Choroid plexus epithelial cell (primary cell): Measurements from ENCODE around the gene ASL.

Experiments used
- DNase-seq: peaks from one replicate; pipeline ENCODE4 v3.0.0-alpha.2; 2010; ENCODE audit warnings: low read depth
- H3K4me3 ChIP-seq: 2 replicates; pipeline ENCODE4 v1.5.1; 2011; ENCODE audit warnings: low read depth, mild to moderate bottlenecking, control low read depth, low read length, moderate library complexity
- TF ChIP-seq, protein P1 (sequence below): conservative IDR thresholded peaks from 2 replicates; pipeline ENCODE4 v1.5.1; 2011; ENCODE audit warnings: low read depth, mild to moderate bottlenecking, control low read depth, inconsistent platforms, low read length, moderate library complexity

ASL gene

GRCh38 chr7:66078067-66078466 is 2.4 kb downstream of the ASL start:
- TF ChIP-seq, protein P1, sequence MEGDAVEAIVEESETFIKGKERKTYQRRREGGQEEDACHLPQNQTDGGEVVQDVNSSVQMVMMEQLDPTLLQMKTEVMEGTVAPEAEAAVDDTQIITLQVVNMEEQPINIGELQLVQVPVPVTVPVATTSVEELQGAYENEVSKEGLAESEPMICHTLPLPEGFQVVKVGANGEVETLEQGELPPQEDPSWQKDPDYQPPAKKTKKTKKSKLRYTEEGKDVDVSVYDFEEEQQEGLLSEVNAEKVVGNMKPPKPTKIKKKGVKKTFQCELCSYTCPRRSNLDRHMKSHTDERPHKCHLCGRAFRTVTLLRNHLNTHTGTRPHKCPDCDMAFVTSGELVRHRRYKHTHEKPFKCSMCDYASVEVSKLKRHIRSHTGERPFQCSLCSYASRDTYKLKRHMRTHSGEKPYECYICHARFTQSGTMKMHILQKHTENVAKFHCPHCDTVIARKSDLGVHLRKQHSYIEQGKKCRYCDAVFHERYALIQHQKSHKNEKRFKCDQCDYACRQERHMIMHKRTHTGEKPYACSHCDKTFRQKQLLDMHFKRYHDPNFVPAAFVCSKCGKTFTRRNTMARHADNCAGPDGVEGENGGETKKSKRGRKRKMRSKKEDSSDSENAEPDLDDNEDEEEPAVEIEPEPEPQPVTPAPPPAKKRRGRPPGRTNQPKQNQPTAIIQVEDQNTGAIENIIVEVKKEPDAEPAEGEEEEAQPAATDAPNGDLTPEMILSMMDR, result no peak
- no peak for DNase-seq
- no peak overlapping the region for H3K4me3 ChIP-seq

DNA sequence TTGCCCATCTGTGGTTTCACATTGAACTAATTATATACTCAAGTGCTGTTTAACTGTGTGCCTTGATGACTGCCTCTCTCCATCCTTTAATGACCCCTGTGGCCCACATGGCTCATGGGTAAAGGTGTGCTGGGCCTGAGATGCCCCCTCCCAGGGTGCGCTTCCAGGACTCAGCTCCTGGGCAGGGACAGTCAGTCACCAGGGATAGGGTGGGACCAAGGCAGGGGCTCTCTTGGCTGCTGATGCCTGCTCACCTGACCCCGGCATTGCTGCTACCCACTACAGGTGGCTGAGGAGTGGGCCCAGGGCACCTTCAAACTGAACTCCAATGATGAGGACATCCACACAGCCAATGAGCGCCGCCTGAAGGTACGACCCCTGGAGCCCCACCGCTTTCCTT is 6.5 kb downstream of the ASL start:
- TF ChIP-seq, protein P1, result no peak

DNA sequence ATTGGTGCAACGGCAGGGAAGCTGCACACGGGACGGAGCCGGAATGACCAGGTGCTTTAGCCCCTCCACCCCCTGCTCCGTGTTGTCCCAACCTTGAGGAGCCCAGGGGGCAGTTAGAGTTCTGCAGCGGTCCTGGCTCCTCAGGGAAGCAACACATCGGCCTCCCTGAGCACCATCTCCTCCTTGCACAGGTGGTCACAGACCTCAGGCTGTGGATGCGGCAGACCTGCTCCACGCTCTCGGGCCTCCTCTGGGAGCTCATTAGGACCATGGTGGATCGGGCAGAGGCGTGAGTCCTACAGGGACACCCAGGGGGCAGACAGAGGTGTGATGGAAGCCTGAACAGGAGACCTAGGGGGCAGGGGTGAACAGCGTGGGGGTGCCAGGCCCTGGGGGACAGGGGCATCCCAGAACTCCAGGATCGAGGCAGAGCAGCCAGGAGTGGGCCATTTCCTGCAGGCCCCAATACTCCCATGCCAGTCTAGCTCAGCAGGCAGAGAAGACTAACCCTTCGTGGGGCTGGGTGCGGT is 7.3 kb downstream of the ASL start:
- no peak for DNase-seq
- no peak overlapping the region for H3K4me3 ChIP-seq
- TF ChIP-seq, protein P1, result no peak

More for the DNA sequence above, 6.5 kb downstream of the ASL start:
- no peak overlapping the region for H3K4me3 ChIP-seq
- DNase-seq, result no peak

DNA sequence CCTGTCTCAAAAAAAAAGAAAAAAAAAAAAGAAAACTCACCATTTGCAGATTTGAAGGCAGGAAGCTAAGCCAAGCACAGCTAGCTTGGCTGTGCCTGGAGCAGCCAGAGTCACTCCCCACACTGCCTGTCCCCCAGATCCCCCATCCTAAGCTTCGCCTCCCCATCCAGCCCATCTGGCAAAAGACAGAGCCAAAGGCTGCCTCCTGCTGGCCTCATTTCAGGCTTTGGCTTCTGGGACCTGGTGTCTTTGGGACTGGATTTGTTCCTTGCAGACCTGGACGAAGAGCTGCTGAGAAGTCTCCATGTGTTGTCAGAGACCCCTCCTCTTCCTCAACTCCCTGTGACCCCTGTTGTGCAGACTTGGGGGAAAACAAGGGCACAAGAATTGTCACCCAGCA is 8.1 kb downstream of the ASL start:
- no peak for DNase-seq
- TF ChIP-seq, protein P1, result peak; percentile 29
- no peak overlapping the region for H3K4me3 ChIP-seq

- no peak overlapping the region for H3K4me3 ChIP-seq
- TF ChIP-seq, protein P1, result no peak
- DNase-seq, result no peak
Observed at GRCh38 chr7:66088861-66089838, 13.5 kb downstream of the ASL start.

DNA sequence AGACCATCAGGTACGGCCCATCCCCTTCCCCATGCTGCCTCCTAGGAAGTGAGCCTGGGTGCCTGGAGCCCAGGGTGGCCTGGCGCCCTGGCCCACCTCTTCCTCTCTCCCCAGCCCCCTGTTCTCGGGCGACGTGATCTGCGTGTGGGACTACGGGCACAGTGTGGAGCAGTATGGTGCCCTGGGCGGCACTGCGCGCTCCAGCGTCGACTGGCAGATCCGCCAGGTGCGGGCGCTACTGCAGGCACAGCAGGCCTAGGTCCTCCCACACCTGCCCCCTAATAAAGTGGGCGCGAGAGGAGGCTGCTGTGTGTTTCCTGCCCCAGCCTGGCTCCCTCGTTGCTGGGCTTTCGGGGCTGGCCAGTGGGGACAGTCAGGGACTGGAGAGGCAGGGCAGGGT is 17.0 kb downstream of the ASL start:
- TF ChIP-seq, protein P1, result no peak
- H3K4me3 ChIP-seq, result no peak overlapping the region
- no peak for DNase-seq
